ENCODE results near the gene TMPRSS3.

DNA sequence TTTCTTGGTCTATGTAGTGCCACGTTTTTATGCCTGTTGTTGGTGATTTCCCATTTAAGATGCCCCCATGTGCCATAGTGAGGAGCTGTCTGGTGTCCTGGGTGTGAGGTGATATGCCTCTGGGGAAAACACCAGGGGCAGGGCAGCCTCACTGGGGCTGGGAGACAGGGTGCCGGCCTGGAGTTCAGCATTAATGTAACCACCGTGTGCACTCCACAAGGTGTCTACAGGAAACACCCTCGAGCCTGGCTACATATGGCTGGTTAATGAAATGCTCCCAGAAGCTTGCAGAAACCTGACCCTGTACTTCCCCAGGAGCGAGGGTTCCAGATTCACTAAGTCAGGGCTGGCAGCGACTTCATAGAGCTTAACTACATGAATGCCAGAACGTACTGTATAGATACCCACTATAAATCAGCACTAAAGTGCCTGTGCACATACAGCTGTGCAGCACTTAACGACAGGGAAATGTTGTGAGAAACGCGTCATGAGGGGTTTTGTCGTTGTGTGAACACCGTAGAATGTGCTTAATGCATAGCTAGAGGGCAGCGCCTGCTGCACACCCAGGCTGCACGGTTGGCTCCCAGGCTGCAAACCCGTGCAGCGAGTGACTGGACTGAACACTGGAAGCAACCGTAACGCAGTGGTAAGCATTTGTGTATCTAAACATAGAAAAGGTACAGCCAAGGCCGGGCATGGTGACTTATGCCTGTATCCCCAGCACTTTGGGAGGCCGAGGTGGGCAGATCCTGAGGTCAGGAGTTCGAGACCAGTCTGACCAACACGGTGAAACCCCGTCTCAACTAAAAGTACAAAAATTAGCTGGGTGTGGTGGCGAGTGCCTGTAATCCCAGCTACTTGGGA lies 55.4 kb downstream of the TMPRSS3 start:
- TF ChIP-seq POLR2A (IDR thresholded peaks at IDR 0.05) = no peak
- TF ChIP-seq POLR2AphosphoS5 (IDR thresholded peaks at IDR 0.05) = no peak
- TF ChIP-seq, protein P1, sequence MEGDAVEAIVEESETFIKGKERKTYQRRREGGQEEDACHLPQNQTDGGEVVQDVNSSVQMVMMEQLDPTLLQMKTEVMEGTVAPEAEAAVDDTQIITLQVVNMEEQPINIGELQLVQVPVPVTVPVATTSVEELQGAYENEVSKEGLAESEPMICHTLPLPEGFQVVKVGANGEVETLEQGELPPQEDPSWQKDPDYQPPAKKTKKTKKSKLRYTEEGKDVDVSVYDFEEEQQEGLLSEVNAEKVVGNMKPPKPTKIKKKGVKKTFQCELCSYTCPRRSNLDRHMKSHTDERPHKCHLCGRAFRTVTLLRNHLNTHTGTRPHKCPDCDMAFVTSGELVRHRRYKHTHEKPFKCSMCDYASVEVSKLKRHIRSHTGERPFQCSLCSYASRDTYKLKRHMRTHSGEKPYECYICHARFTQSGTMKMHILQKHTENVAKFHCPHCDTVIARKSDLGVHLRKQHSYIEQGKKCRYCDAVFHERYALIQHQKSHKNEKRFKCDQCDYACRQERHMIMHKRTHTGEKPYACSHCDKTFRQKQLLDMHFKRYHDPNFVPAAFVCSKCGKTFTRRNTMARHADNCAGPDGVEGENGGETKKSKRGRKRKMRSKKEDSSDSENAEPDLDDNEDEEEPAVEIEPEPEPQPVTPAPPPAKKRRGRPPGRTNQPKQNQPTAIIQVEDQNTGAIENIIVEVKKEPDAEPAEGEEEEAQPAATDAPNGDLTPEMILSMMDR (IDR thresholded peaks at IDR 0.05) = no peak
